WTC11 (cell line): Measurements from ENCODE around the gene TMEM175. TPM values are rescaled to one million over a fixed set of nuclear protein-coding genes. Genes with fewer than 3 reads are reported as not detected.

Experiments used
- ATAC-seq: fragments of 200-7000 bp; cut with Tn5 transposase; 2 replicates; pipeline ENCODE4 v1.10.0; 2021; ENCODE audit warnings: mild to moderate bottlenecking, moderate library complexity
- CTCF ChIA-PET: fragments of 300-600 bp; sonication (Branson Sonifier 250); formaldehyde crosslinking; loops from one replicate; lab custom pipeline; 2021; ENCODE audit warnings: antibody characterized with exemption; lab: Charles Lee
- POLR2A ChIA-PET: fragments of 350-600 bp; sonication (Branson Sonifier 250); formaldehyde crosslinking; loops from one replicate; lab custom pipeline; 2021; ENCODE audit warnings: antibody characterized with exemption; lab: Charles Lee
- DNase-seq: peaks from one replicate; pipeline ENCODE4 v3.0.0; 2021; ENCODE audit warnings: low spot score
- H3K27ac Mint-ChIP-seq: 2 replicates; pipeline ENCODE4 v1.8.0; 2021; ENCODE audit warnings: mixed read lengths
- H3K27me3 Mint-ChIP-seq: 2 replicates; pipeline ENCODE4 v1.8.0; 2021; ENCODE audit warnings: low read depth, mild to moderate bottlenecking, moderate library complexity, mixed read lengths
- H3K36me3 Mint-ChIP-seq: 2 replicates; pipeline ENCODE4 v1.8.0; 2021; ENCODE audit warnings: mixed read lengths
- H3K4me1 Mint-ChIP-seq: 2 replicates; pipeline ENCODE4 v1.8.0; 2022; ENCODE audit warnings: mixed read lengths
- H3K4me3 Mint-ChIP-seq: 2 replicates; pipeline ENCODE4 v1.8.0; 2021; ENCODE audit warnings: mild to moderate bottlenecking, moderate library complexity, mixed read lengths
- H3K9me3 Mint-ChIP-seq: 2 replicates; pipeline ENCODE4 v1.8.0; 2021; ENCODE audit warnings: mixed read lengths
- E2F1 ChIP-seq: sonication (generic); formaldehyde crosslinking; IDR thresholded peaks from 2 replicates; pipeline ENCODE4 v1.8.0; 2022; ENCODE audit warnings: mild to moderate bottlenecking, missing genetic modification reagents
- FOXJ3 ChIP-seq: sonication (generic); formaldehyde crosslinking; IDR thresholded peaks from 2 replicates; pipeline ENCODE4 v1.9.0; 2021; ENCODE audit warnings: missing genetic modification reagents, mild to moderate bottlenecking, borderline replicate concordance
- FOXP1 ChIP-seq: sonication (generic); formaldehyde crosslinking; IDR thresholded peaks from 2 replicates; pipeline ENCODE4 v1.8.0; 2022; ENCODE audit warnings: missing genetic modification reagents, mild to moderate bottlenecking, moderate library complexity, borderline replicate concordance
- GTF2I ChIP-seq: fragments of 250-450 bp; sonication (Bioruptor Pico); conservative IDR thresholded peaks from 2 replicates; pipeline ENCODE4 v1.4.0; 2021; ENCODE audit warnings: mild to moderate bottlenecking
- HMGA2 ChIP-seq: fragments of 250-450 bp; sonication (Bioruptor Pico); IDR thresholded peaks from 2 replicates; pipeline ENCODE4 v1.4.0; 2021; ENCODE audit warnings: mild to moderate bottlenecking, moderate library complexity
- MYBL2 ChIP-seq: sonication (generic); formaldehyde crosslinking; IDR thresholded peaks from 2 replicates; pipeline ENCODE4 v1.8.1; 2023; ENCODE audit warnings: mild to moderate bottlenecking, moderate library complexity, missing genetic modification reagents
- NR3C1 ChIP-seq: sonication (generic); formaldehyde crosslinking; conservative IDR thresholded peaks from 2 replicates; pipeline ENCODE4 v1.8.1; 2023; ENCODE audit warnings: low read depth, mild to moderate bottlenecking, missing genetic modification reagents
- TCF7 ChIP-seq: sonication (generic); formaldehyde crosslinking; IDR thresholded peaks from 2 replicates; pipeline ENCODE4 v1.8.0; 2022; ENCODE audit warnings: mild to moderate bottlenecking, low read depth, missing genetic modification reagents, moderate library complexity
- TP53 ChIP-seq: sonication (generic); formaldehyde crosslinking; IDR thresholded peaks from 2 replicates; pipeline ENCODE4 v1.8.1; 2023; ENCODE audit warnings: mild to moderate bottlenecking, missing genetic modification reagents
- ZBTB21 ChIP-seq: sonication (generic); formaldehyde crosslinking; IDR thresholded peaks from 2 replicates; pipeline ENCODE4 v1.8.1; 2023; ENCODE audit warnings: mild to moderate bottlenecking, missing genetic modification reagents, borderline replicate concordance
- ZBTB43 ChIP-seq: sonication (generic); formaldehyde crosslinking; IDR thresholded peaks from 2 replicates; pipeline ENCODE4 v1.8.1; 2023; ENCODE audit warnings: mild to moderate bottlenecking, missing genetic modification reagents
- ZNF396 ChIP-seq: fragments of 250-450 bp; sonication (Bioruptor Pico); IDR thresholded peaks from 2 replicates; pipeline ENCODE4 v1.8.0; 2021; ENCODE audit warnings: mild to moderate bottlenecking, moderate library complexity, borderline replicate concordance
- ZNF423 ChIP-seq: fragments of 250-450 bp; sonication (Bioruptor Pico); IDR thresholded peaks from 2 replicates; pipeline ENCODE4 v2.1.2; 2022; ENCODE audit warnings: mild to moderate bottlenecking, moderate library complexity
- ZNF671 ChIP-seq: fragments of 250-450 bp; sonication (Bioruptor Pico); IDR thresholded peaks from 2 replicates; pipeline ENCODE4 v1.8.0; 2021; ENCODE audit warnings: mild to moderate bottlenecking
- total RNA-seq: library from RNA; stranded (reverse); gene quantifications from 3 replicates; pipeline ENCODE4 v1.2.3, GENCODE V29; 2021
- TF ChIP-seq, protein P1 (sequence below): sonication (generic); formaldehyde crosslinking; IDR thresholded peaks from 2 replicates; pipeline ENCODE4 v1.8.1; 2023; ENCODE audit warnings: mild to moderate bottlenecking, missing genetic modification reagents, moderate library complexity
- TF ChIP-seq, protein P2 (sequence below): fragments of 250-450 bp; sonication (Bioruptor Pico); IDR thresholded peaks from 2 replicates; pipeline ENCODE4 v1.9.0; 2021; ENCODE audit warnings: mild to moderate bottlenecking
- TF ChIP-seq, protein P3 (sequence below): sonication (generic); formaldehyde crosslinking; IDR thresholded peaks from 2 replicates; pipeline ENCODE4 v1.8.1; 2022; ENCODE audit warnings: missing genetic modification reagents, borderline replicate concordance
- TF ChIP-seq, protein P4 (sequence below): sonication (generic); formaldehyde crosslinking; IDR thresholded peaks from 2 replicates; pipeline ENCODE4 v1.8.1; 2023; ENCODE audit warnings: mild to moderate bottlenecking, moderate library complexity, missing genetic modification reagents
- TF ChIP-seq, protein P5 (sequence below): fragments of 200-600 bp; IDR thresholded peaks from 2 replicates; pipeline ENCODE4 v1.8.0; 2022; ENCODE audit warnings: antibody characterized with exemption

Gene TMEM175
- total RNA-seq, 1 experiment from 2014 or later: 9.2 TPM

DNA sequence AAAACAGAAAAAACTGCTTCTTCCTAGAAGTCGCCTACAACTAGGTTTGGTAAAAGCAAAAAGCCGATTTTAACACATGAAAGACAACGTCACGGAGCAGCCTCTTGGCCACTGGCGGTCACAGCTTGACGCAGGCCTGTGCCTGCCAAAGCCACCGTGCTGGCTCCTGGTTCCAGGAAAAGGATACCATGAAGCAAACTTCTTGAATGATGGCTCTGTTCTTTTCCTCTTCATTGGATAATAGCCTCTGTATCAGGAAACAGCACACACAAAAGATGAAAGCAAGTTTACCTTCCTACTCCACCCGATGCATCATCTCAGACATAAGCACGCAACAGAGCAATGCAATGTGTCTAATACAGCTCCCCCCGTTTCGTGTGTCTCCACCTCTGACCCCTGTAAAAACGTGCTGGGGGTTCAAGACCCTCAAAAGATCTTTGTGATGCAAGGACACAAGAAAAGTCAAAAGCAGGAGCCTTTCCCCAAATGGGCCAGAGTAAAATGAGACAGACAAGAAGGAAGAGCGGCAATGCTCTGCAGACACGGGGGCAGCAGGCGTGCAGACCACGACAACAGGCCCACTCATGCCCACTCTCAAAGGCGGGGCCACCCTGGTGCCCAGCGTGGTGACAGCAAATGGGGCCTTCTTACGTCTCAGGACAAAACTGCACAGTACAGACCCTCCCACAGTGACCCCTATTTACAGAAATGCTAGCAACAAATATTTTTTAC, 19.5 kb upstream of the TMEM175 start:
- ChIA-PET POLR2A (no interaction called here), CTCF (interaction anchor here (0.7 to 1.3 kb wide), 2 partner anchors 19 to 74 kb away, joined by 3 to 5 read pairs; partner anchors contain the start of genes GAK, IDUA and TMEM175)
- H3K36me3 Mint-ChIP-seq: peaks cover 10% of the 10 kb centered on the region
- no peak overlapping the region for H3K4me3 Mint-ChIP-seq
- peak overlapping the region; percentile 45; the same call in 1 of the 2 replicates for H3K27ac Mint-ChIP-seq
- H3K9me3 Mint-ChIP-seq: no peaks in the 10 kb centered on the region
- peaks cover 5% of the 10 kb centered on the region for H3K4me1 Mint-ChIP-seq
- DNase-seq (no peak), ATAC-seq (no peak)
- no peaks in the 10 kb centered on the region for H3K27me3 Mint-ChIP-seq
- no peak for TF ChIP-seq TCF7 (CRISPR knock-in tag)
- TF ChIP-seq, protein P1, sequence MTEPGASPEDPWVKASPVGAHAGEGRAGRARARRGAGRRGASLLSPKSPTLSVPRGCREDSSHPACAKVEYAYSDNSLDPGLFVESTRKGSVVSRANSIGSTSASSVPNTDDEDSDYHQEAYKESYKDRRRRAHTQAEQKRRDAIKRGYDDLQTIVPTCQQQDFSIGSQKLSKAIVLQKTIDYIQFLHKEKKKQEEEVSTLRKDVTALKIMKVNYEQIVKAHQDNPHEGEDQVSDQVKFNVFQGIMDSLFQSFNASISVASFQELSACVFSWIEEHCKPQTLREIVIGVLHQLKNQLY (CRISPR knock-in tag): no peak
- TF ChIP-seq HMGA2 (CRISPR knock-in tag): no peak
- no peak for TF ChIP-seq GTF2I
- TF ChIP-seq ZNF423 (CRISPR knock-in tag): no peak
- TF ChIP-seq, protein P2, sequence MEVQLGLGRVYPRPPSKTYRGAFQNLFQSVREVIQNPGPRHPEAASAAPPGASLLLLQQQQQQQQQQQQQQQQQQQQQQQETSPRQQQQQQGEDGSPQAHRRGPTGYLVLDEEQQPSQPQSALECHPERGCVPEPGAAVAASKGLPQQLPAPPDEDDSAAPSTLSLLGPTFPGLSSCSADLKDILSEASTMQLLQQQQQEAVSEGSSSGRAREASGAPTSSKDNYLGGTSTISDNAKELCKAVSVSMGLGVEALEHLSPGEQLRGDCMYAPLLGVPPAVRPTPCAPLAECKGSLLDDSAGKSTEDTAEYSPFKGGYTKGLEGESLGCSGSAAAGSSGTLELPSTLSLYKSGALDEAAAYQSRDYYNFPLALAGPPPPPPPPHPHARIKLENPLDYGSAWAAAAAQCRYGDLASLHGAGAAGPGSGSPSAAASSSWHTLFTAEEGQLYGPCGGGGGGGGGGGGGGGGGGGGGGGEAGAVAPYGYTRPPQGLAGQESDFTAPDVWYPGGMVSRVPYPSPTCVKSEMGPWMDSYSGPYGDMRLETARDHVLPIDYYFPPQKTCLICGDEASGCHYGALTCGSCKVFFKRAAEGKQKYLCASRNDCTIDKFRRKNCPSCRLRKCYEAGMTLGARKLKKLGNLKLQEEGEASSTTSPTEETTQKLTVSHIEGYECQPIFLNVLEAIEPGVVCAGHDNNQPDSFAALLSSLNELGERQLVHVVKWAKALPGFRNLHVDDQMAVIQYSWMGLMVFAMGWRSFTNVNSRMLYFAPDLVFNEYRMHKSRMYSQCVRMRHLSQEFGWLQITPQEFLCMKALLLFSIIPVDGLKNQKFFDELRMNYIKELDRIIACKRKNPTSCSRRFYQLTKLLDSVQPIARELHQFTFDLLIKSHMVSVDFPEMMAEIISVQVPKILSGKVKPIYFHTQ (CRISPR knock-in tag): no peak
- TF ChIP-seq FOXP1: no peak
- no peak for TF ChIP-seq FOXJ3
- no peak for TF ChIP-seq ZNF671 (CRISPR knock-in tag)
- TF ChIP-seq NR3C1: no peak
- TF ChIP-seq ZBTB43 (CRISPR knock-in tag): no peak
- TF ChIP-seq ZBTB21 (CRISPR knock-in tag): no peak
- TF ChIP-seq, protein P3, sequence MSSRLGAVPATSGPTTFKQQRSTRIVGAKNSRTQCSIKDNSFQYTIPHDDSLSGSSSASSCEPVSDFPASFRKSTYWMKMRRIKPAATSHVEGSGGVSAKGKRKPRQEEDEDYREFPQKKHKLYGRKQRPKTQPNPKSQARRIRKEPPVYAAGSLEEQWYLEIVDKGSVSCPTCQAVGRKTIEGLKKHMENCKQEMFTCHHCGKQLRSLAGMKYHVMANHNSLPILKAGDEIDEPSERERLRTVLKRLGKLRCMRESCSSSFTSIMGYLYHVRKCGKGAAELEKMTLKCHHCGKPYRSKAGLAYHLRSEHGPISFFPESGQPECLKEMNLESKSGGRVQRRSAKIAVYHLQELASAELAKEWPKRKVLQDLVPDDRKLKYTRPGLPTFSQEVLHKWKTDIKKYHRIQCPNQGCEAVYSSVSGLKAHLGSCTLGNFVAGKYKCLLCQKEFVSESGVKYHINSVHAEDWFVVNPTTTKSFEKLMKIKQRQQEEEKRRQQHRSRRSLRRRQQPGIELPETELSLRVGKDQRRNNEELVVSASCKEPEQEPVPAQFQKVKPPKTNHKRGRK: no peak
- no peak for TF ChIP-seq ZNF396 (CRISPR knock-in tag)
- TF ChIP-seq, protein P4, sequence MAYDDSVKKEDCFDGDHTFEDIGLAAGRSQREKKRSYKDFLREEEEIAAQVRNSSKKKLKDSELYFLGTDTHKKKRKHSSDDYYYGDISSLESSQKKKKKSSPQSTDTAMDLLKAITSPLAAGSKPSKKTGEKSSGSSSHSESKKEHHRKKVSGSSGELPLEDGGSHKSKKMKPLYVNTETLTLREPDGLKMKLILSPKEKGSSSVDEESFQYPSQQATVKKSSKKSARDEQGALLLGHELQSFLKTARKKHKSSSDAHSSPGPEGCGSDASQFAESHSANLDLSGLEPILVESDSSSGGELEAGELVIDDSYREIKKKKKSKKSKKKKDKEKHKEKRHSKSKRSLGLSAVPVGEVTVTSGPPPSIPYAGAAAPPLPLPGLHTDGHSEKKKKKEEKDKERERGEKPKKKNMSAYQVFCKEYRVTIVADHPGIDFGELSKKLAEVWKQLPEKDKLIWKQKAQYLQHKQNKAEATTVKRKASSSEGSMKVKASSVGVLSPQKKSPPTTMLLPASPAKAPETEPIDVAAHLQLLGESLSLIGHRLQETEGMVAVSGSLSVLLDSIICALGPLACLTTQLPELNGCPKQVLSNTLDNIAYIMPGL: no peak
- no peak for TF ChIP-seq TP53 (CRISPR knock-in tag)
- TF ChIP-seq, protein P5, sequence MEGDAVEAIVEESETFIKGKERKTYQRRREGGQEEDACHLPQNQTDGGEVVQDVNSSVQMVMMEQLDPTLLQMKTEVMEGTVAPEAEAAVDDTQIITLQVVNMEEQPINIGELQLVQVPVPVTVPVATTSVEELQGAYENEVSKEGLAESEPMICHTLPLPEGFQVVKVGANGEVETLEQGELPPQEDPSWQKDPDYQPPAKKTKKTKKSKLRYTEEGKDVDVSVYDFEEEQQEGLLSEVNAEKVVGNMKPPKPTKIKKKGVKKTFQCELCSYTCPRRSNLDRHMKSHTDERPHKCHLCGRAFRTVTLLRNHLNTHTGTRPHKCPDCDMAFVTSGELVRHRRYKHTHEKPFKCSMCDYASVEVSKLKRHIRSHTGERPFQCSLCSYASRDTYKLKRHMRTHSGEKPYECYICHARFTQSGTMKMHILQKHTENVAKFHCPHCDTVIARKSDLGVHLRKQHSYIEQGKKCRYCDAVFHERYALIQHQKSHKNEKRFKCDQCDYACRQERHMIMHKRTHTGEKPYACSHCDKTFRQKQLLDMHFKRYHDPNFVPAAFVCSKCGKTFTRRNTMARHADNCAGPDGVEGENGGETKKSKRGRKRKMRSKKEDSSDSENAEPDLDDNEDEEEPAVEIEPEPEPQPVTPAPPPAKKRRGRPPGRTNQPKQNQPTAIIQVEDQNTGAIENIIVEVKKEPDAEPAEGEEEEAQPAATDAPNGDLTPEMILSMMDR: no peak
- no peak for TF ChIP-seq E2F1 (CRISPR knock-in tag)
- TF ChIP-seq MYBL2: no peak
- TF ChIP-seq, all 79 proteins: peak for 0
